ENCODE measurements around the gene C16orf54.
"Not testable (repeated sequence)": the region's sequence is repeated elsewhere in the genome, so short reads cannot be mapped to it uniquely, and the experiment has no call there.

The C16orf54 gene

DNA sequence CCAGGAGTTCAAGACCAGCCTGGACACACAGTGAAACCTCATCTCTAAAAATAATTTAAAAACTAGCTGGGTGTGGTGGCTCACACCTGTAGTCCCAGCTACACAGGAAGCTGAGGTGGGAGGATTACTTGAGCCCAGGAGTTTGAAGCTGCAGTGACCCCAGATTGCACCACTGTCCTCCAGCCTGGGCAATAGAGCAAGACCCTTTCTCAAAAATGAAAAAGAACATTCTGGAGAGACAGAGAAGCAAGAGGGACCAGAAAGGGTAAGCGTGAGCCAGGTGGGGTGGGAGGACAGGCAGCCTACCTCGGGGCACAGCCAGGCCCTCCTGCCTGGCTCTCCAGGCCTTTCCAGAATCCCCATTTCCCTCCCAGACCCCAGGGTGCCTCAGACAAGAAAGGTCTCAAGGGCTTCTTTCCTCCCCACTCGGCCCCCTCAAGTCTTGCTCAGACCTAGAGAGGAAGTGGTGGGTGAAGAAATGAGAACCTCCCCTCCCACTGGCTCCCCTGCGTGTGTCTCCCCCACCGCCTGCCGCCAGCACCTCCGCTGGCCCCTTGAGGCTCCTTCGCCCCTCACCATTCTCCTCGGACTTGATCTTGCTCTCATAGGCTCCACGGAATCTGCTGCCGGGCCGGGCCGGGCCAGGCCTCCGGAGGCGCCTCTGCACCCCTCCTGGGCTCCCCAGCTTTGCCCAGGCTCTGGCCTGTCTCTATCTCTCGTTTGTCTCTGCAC, 503 bp downstream of the C16orf54 start:
- DNase-seq (ENCODE audit: extremely low read depth, low read depth), result no peak
- TF ChIP-seq, protein P1, sequence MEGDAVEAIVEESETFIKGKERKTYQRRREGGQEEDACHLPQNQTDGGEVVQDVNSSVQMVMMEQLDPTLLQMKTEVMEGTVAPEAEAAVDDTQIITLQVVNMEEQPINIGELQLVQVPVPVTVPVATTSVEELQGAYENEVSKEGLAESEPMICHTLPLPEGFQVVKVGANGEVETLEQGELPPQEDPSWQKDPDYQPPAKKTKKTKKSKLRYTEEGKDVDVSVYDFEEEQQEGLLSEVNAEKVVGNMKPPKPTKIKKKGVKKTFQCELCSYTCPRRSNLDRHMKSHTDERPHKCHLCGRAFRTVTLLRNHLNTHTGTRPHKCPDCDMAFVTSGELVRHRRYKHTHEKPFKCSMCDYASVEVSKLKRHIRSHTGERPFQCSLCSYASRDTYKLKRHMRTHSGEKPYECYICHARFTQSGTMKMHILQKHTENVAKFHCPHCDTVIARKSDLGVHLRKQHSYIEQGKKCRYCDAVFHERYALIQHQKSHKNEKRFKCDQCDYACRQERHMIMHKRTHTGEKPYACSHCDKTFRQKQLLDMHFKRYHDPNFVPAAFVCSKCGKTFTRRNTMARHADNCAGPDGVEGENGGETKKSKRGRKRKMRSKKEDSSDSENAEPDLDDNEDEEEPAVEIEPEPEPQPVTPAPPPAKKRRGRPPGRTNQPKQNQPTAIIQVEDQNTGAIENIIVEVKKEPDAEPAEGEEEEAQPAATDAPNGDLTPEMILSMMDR (IDR thresholded peaks at IDR 0.05; ENCODE audit: low read depth, low read length), result no peak

DNA sequence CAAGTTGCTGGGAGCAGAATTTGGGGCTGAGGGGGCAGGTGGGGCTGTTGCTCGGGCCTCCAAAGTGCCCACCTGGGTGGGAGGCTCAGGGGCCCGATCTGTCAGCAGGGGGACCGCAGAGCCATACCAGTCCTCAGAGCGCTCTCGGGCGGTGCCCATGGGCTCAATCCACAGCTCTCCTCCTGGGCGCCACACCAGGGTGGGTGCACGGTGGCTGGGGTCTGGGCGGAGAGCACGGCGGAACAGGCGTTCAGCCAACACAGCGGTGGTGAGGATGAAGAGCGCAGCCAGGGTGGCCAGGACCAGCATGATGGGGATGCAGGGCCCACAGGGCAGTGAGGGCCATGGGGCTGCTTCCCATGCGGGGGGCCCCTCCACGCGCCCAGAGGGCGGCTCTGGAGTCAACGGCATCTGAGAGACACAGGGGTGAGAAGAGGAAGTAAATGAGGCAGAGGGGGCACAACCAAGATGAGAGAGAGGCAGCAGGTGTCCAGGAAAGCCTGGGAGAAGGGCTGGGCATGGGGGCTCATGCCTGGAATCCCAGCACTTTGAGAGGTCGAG, 1.2 kb downstream of the C16orf54 start:
- TF ChIP-seq, protein P1 (IDR thresholded peaks at IDR 0.05; ENCODE audit: low read depth, low read length), result no peak
- DNase-seq (ENCODE audit: extremely low read depth, low read depth), result no peak

DNA sequence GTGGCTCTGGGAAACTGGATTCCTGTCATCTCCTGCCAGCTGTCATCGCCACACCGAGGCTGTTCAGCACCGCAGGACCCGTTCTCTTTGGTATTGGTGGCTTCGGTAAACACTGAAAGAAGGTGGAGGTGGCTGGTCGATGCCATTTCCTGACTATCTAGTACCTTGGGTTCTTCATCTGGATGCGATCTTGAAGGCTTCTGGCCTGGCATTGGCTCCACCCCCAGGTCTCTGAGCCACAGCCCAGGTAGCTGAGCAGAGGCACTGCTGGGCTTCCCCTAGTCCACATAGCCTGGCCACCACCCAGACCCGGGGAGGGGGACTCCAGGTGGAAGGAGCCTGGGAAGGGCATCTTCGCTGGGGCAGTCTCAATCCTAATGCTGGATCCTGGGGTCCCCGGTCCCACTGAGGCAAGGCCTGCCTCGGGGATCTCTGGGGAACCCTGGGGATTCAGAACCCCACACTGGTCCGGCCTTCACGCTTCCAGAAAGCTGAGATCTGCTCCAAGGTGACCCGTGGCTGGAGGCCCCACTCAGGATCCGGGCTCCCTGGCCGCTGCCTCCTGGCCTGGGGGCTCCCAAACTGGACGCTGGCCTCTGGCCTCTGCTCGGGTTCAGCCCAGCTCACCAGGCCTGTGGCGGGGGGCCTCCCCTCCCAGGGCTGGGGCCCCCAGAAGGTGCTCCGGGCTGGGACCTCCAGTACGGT, 1.8 kb downstream of the C16orf54 start:
- TF ChIP-seq, protein P1 (IDR thresholded peaks at IDR 0.05; ENCODE audit: low read depth, low read length), result no peak
- DNase-seq (ENCODE audit: extremely low read depth, low read depth), result no peak

DNA sequence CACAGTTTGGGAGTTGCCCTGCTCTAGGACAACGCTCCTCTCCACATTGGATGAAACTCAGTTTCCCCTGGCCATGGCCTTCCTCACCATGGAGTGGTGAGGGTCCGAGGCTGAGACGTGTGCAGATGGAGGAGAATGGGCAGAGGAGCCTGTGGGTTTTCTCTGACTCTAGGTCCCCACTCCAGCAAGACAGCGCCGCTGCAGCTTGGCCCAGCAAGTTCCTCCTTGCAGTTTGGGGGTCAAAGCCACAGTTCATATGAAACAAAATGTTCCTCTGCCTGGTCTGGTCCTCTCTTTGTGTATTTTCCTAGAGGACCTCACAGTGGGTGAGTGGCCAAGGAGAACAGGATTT, 2.3 kb downstream of the C16orf54 start:
- TF ChIP-seq, protein P1 (IDR thresholded peaks at IDR 0.05; ENCODE audit: low read depth, low read length), result no peak
- no peak for DNase-seq (ENCODE audit: extremely low read depth, low read depth)

DNA sequence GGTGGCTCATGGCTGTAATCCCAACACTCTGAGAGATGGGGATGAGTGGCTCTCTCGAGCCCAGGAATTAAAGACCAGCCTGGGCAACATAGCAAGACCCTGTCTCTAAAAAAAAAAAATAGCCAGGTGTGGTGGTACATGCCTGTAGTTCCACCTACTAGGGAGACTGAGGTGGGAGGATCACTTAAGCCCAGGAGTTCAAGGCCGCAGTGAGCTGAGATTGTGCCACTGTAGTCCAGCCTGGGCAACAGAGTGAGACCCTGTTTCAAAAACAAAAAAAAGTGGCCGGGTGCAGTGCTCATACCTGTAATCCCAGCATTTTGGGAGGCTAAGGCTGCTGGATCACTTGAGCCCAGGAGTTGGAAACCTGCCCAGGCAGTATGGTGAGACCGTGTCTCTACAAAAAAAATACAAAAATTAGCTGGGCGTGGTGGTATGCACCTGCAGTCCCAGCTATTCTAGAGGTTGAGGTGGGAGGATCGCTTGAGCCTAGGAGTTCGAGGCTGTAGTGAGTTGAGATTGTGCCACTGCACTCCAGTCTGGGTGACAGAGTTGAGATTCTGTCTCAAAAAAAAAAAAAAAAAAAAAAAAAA, 3.0 kb downstream of the C16orf54 start:
- DNase-seq (ENCODE audit: extremely low read depth, low read depth), result no peak
- TF ChIP-seq, protein P1 (IDR thresholded peaks at IDR 0.05; ENCODE audit: low read depth, low read length), result no peak

DNA sequence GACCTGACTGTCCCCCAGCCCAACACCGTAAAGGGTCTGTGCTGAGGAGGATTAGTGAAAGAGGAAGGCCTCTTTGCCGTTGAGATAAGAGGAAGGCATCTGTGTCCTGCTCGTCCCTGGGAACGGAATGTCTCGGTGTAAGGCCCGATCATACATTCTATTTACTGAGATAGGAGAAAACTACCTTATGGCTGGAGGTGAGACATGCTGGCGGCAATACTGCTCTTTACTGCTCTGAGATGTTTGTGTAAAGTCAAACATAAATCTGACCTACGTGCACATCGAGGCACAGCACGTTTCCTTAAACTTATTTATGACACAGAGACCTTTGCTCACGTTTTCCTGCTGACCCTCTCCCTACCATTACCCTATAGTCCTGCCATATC, 5.2 kb downstream of the C16orf54 start:
- DNase-seq (ENCODE audit: extremely low read depth, low read depth), result not testable (repeated sequence)

DNA sequence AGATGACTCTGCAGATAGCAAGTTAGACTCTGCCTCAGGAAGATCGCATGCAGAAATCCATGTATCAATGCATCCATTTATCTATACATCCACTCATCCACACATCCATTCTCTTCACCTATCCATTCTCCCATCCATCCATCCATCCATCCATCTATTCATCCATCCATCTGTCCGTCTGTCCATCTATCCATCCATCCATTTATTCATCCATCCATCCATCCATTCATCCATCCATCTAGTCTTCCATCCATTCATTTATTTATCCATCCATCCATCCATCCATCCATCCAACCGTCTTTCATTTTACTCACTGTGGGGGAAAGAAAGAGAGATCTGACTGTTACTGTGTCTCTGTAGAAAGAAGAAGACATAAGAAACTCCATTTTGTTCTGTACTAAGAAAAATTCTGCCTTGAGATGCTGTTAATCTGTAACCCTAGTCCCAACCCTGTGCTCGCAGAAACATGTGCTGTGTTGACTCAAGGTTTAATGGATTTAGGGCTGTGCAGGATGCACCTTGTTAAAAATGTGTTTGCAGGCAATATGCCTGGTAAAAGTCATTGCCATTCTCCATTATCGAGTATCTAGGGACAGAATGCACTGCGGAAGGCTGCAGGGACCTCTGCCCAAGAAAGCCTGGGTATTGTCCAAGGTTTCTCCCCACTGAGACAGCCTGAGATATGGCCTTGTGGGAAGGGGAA, 5.7 kb downstream of the C16orf54 start:
- not testable (repeated sequence) for DNase-seq (ENCODE audit: extremely low read depth, low read depth)

DNA sequence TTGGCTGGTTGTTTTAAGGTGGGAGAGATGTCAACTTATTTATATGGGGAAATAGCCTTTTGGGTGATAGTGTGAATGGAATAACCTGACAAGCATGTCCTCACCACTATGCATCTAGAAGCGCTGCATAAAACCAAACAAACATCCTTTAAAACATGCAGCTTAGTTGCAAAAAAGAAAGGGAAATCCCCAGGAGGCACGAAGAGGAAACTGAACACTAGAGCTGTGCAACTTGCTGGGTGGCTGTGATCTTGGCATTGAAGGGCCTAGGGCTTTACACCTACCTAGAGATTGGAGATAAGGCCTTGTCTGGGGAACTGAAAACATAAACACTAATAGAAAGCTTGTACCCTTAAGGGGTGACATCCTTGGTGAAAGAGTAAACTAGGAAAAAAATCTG, 7.3 kb downstream of the C16orf54 start:
- DNase-seq (ENCODE audit: extremely low read depth, low read depth), result no peak
- TF ChIP-seq, protein P1 (IDR thresholded peaks at IDR 0.05; ENCODE audit: low read depth, low read length), result no peak

All from AG09319 (cell line).